Smooth muscle cell (in vitro differentiated cells): ENCODE results near the gene TMEM126A. TPM values are rescaled to one million over a fixed set of nuclear protein-coding genes. Genes with fewer than 3 reads are reported as not detected.

Experiments
- DNase-seq: peaks from one replicate; lab custom pipeline; 2025; ENCODE audit not compliant: unreplicated experiment; lab: John Stamatoyannopoulos, UW
- H2AFZ ChIP-seq: fragments of 200-600 bp; sonication (generic); 2 replicates; pipeline ENCODE4 v1.6.0; 2016; ENCODE audit warnings: antibody characterized with exemption, low read depth, mild to moderate bottlenecking
- H3F3A ChIP-seq: fragments of 200-600 bp; sonication (generic); 2 replicates; pipeline ENCODE4 v1.6.0; 2017; ENCODE audit warnings: antibody characterized with exemption, low read depth
- H3K27ac ChIP-seq: fragments of 200-600 bp; sonication (generic); 2 replicates; pipeline ENCODE4 v1.5.1; 2016; ENCODE audit warnings: low read depth, mild to moderate bottlenecking
- H3K27me3 ChIP-seq: fragments of 200-600 bp; sonication (generic); 2 replicates; pipeline ENCODE4 v1.6.1; 2016; ENCODE audit warnings: low read depth, mild to moderate bottlenecking
- H3K36me3 ChIP-seq: fragments of 200-600 bp; sonication (generic); 2 replicates; pipeline ENCODE4 v1.5.1; 2016; ENCODE audit warnings: low read depth
- H3K4me1 ChIP-seq: fragments of 200-600 bp; sonication (generic); 2 replicates; pipeline ENCODE4 v1.5.1; 2016; ENCODE audit warnings: low read depth
- H3K4me2 ChIP-seq: fragments of 200-600 bp; sonication (generic); 2 replicates; pipeline ENCODE4 v1.6.0; 2016; ENCODE audit warnings: mild to moderate bottlenecking
- H3K4me3 ChIP-seq: fragments of 200-600 bp; sonication (generic); 2 replicates; pipeline ENCODE4 v1.5.1; 2016; ENCODE audit warnings: mild to moderate bottlenecking
- H3K79me2 ChIP-seq: fragments of 200-600 bp; sonication (generic); 2 replicates; pipeline ENCODE4 v1.6.0; 2016; ENCODE audit warnings: low read depth, mild to moderate bottlenecking
- H3K9ac ChIP-seq: fragments of 200-600 bp; sonication (generic); 2 replicates; pipeline ENCODE4 v1.6.0; 2016; ENCODE audit warnings: low read depth
- H3K9me3 ChIP-seq: fragments of 200-600 bp; sonication (generic); replicated peaks from 2 replicates; pipeline ENCODE4 v1.5.1; 2016; ENCODE audit warnings: low read depth
- H4K20me1 ChIP-seq: fragments of 200-600 bp; sonication (generic); 2 replicates; pipeline ENCODE4 v1.6.0; 2016; ENCODE audit warnings: low read depth
- WGBS: methylation state at CpG from one replicate; pipeline ENCODE4 v1.1.7; 2016; ENCODE audit warnings: low lambda C conversion rate; 5-methylcytosine and 5-hydroxymethylcytosine counted together
- polyA plus RNA-seq: library from polyadenylated mRNA; unstranded; fragments of >200 nt; fragmentation: Nextera tagmentation; extraction: Ambion mirVana; gene quantifications from 2 replicates; pipeline ENCODE4 v1.2.1, GENCODE V29; 2016
- total RNA-seq: library from RNA; depleted of rRNA; stranded (reverse); fragments of >200 nt; gene quantifications from 2 replicates; pipeline ENCODE4 v1.2.3, GENCODE V29; 2014
- TF ChIP-seq, protein P1 (sequence below): fragments of 200-600 bp; sonication (generic); IDR thresholded peaks from 2 replicates; pipeline ENCODE4 v1.5.1; 2017; ENCODE audit warnings: borderline replicate concordance, mild to moderate bottlenecking, antibody characterized with exemption; ENCODE audit not compliant: insufficient read depth, poor library complexity, severe bottlenecking

Gene TMEM126A
- total and polyA plus RNA-seq, 2 experiments from 2014 or later: 53.4 to 69.1 TPM

DNA sequence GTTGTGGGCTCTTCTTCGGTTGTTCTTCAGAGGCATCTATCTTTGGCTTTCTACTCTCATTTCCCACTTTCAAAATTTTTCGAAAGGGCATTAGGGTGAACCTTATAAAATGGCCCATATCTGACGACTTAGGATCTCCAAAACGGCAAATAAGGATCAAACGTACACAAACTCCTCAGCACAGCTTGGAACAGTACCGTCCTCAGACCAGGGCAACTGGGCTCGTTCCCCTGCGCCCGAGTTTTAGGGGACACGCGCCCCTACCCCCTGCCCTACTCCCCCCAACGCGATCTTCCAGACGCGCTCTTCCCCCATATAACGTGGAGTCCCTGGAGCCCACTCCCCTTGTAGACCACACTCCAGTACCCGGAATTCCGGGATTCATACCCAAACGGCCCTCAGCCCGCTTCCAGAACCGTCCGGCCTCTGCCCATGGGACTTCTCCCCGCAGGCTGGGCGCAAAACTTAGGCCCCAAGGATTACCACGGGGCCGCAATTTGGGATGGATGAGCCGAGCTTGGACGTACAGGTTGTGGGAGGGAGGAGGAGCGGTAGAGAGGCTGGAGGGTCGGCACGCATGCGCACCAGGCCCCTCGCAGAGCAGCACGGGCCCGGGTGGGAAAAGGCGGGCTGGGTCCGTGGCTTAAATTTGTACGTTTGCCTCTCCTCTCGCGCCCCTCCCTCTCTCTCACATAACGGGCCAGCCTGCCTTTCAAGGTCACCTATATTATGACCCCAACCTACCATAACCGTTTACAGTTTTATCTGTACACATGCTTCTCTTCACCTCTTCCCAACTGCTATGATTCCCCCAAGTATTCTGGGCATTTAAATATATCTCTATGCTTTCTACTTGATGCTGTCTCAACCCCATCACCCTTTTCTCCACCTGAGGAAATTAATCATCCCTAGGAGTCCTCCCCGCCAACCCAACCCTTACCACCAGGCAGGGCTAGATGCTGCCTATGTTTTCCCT lies 34.9 kb downstream of the TMEM126A start:
- no peaks in the 10 kb centered on the region for H4K20me1 ChIP-seq
- H3K27me3 ChIP-seq: no peaks in the 10 kb centered on the region
- no peaks in the 10 kb centered on the region for H3K79me2 ChIP-seq
- H3K4me2 ChIP-seq: no peak overlapping the region
- no peaks in the 10 kb centered on the region for H3K9me3 ChIP-seq
- H2AFZ ChIP-seq: no peak overlapping the region
- H3F3A ChIP-seq: no peaks in the 10 kb centered on the region
- 97% methylated on average over 38 of the region's 43 CpGs for WGBS
- no peak overlapping the region for H3K4me3 ChIP-seq
- peaks cover 10% of the 10 kb centered on the region for H3K4me1 ChIP-seq
- no peaks in the 10 kb centered on the region for H3K36me3 ChIP-seq
- TF ChIP-seq, protein P1, sequence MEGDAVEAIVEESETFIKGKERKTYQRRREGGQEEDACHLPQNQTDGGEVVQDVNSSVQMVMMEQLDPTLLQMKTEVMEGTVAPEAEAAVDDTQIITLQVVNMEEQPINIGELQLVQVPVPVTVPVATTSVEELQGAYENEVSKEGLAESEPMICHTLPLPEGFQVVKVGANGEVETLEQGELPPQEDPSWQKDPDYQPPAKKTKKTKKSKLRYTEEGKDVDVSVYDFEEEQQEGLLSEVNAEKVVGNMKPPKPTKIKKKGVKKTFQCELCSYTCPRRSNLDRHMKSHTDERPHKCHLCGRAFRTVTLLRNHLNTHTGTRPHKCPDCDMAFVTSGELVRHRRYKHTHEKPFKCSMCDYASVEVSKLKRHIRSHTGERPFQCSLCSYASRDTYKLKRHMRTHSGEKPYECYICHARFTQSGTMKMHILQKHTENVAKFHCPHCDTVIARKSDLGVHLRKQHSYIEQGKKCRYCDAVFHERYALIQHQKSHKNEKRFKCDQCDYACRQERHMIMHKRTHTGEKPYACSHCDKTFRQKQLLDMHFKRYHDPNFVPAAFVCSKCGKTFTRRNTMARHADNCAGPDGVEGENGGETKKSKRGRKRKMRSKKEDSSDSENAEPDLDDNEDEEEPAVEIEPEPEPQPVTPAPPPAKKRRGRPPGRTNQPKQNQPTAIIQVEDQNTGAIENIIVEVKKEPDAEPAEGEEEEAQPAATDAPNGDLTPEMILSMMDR: no peak
- H3K27ac ChIP-seq: no peak overlapping the region
- no peak overlapping the region for H3K9ac ChIP-seq
- DNase-seq: no peak

DNA sequence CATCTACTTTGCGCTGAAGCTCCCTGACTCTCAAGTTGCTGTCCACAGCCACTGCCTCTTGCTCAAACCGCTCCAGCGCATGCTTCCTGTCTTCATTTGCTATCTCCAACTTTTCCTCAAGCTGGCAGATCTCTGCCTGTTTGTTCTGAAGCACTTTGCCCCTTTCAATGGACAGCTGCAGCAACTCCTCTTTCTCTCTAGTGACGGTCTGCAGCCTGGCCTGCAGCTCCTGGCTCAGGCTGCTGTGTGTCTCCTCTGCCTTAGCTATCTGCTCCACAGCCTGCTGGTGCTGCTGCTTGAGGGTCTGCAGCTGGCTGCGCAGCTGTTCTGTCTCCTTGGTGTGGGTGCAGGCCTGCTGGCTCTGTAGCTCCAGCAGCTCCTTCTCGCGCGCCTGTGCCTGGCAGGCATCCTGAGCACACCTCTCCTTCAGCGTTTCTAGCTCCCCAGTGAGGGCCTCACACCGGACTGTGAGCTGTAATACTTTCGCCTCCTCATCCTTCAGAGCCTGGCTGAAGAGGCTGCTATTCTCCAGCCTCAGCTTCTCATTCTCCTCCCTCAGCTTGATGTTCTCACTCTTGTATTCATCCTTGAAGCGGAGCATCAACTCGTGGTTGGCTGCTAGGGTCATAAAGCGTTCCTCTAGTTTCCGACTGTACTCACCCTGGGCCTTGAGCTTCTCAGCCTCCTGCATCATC lies 37.5 kb downstream of the TMEM126A start:
- H3K4me2 ChIP-seq: no peak overlapping the region
- no peaks in the 10 kb centered on the region for H3K79me2 ChIP-seq
- 90% methylated on average over 15 of the region's 15 CpGs for WGBS
- H2AFZ ChIP-seq: no peak overlapping the region
- TF ChIP-seq, protein P1: no peak
- no peaks in the 10 kb centered on the region for H3K4me1 ChIP-seq
- H4K20me1 ChIP-seq: no peaks in the 10 kb centered on the region
- no peaks in the 10 kb centered on the region for H3K36me3 ChIP-seq
- H3K9ac ChIP-seq: no peak overlapping the region
- H3K4me3 ChIP-seq: no peak overlapping the region
- no peaks in the 10 kb centered on the region for H3K9me3 ChIP-seq
- no peaks in the 10 kb centered on the region for H3K27me3 ChIP-seq
- H3K27ac ChIP-seq: no peak overlapping the region
- no peak for DNase-seq
- no peaks in the 10 kb centered on the region for H3F3A ChIP-seq

DNA sequence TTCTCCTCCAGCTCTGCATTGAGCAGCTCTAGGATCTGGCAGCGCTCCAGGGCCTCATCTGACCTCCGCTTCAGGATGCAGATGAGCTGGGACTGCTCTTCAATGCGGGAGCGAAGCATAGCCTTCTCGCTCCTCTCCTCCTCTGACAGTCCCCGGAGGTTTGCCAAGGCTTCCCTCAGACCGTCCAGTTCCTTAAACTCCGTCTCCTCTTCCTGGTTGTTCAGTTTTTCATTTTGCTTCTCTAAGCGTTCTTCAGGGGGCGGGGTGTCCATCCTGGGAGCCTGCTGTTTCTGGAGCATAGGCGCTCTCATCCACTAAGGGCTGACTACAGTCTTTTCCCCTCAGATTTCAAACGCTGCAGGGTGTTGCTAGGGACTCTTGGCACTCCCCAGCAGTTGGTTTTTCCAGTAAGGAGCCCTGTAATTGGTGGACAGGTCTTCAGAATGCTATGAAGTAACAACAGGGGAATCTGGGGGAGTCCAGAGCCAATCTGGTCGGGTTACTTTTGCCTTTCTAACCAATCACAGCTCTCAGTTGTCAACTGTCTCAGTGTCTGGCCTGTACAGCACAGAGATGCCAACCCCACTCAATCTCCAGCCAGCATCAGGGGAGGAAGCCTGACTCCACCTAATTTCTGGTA lies 38.2 kb downstream of the TMEM126A start, which contains the start of gene CCDC89:
Gene CCDC89, minus strand, starts transcription at position 376 of the 640 bp plus-strand sequence. Its CDS starts 65 bp downstream, at position 311.
- 92% methylated on average over 13 of the region's 13 CpGs for WGBS
- Histone ChIP-seq H4K20me1 (no peaks in the 10 kb centered on the region), H3K9me3 (no peaks in the 10 kb centered on the region), H3F3A (no peaks in the 10 kb centered on the region), H3K27me3 (no peaks in the 10 kb centered on the region), H3K36me3 (no peaks in the 10 kb centered on the region), H3K4me2 (no peak within 1 kb of the TSS), H3K9ac (no peak within 1 kb of the TSS), H3K4me3 (no peak within 1 kb of the TSS), H3K79me2 (no peaks in the 10 kb centered on the region), H2AFZ (no peak within 1 kb of the TSS), H3K27ac (no peak within 1 kb of the TSS), H3K4me1 (no peaks in the 10 kb centered on the region)
- no peak for DNase-seq
- TF ChIP-seq, protein P1: no peak
